ENCODE measurements around the gene EFNA3.

Gene EFNA3

DNA sequence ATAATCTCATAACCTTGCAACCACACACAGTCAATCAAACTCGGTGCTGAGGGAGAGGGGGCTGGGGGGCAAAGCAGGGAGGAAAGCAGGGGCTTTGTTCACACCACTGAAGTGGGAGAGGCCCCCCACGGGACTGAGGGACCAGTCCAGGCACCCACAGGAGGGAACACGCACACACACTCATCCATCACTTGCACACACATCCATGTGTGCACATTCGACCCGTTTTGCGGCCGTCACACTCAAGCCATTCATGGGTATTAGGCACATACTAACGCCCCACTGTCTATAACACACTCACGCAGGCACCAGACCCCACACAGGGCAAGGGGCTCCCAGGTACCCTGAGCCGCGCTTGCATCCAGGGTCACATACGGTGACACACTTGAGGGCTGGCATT, 14.0 kb downstream of the EFNA3 start:
- Histone ChIP-seq H3K27me3 (peaks cover 0 to 4% of the 10 kb centered on the region in 2 donors), H3K27ac (no peak overlapping the region), H3K4me3 (no peak overlapping the region), H3K36me3 (no peaks in the 10 kb centered on the region), H3K4me1 (peaks cover 0 to 22% (median 14%) of the 10 kb centered on the region in 4 donors), H3K9me3 (no peaks in the 10 kb centered on the region)
- intact Hi-C loops (cut with DNase I; ENCODE audit: low total_unique reads): loop anchor here (5.0 kb wide), 1 partner anchor 35 kb away; the partner anchor contains the start of gene EFNA1
- TF ChIP-seq, protein P1, sequence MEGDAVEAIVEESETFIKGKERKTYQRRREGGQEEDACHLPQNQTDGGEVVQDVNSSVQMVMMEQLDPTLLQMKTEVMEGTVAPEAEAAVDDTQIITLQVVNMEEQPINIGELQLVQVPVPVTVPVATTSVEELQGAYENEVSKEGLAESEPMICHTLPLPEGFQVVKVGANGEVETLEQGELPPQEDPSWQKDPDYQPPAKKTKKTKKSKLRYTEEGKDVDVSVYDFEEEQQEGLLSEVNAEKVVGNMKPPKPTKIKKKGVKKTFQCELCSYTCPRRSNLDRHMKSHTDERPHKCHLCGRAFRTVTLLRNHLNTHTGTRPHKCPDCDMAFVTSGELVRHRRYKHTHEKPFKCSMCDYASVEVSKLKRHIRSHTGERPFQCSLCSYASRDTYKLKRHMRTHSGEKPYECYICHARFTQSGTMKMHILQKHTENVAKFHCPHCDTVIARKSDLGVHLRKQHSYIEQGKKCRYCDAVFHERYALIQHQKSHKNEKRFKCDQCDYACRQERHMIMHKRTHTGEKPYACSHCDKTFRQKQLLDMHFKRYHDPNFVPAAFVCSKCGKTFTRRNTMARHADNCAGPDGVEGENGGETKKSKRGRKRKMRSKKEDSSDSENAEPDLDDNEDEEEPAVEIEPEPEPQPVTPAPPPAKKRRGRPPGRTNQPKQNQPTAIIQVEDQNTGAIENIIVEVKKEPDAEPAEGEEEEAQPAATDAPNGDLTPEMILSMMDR (IDR thresholded peaks at IDR 0.05): no peak
- no peak for DNase-seq

DNA sequence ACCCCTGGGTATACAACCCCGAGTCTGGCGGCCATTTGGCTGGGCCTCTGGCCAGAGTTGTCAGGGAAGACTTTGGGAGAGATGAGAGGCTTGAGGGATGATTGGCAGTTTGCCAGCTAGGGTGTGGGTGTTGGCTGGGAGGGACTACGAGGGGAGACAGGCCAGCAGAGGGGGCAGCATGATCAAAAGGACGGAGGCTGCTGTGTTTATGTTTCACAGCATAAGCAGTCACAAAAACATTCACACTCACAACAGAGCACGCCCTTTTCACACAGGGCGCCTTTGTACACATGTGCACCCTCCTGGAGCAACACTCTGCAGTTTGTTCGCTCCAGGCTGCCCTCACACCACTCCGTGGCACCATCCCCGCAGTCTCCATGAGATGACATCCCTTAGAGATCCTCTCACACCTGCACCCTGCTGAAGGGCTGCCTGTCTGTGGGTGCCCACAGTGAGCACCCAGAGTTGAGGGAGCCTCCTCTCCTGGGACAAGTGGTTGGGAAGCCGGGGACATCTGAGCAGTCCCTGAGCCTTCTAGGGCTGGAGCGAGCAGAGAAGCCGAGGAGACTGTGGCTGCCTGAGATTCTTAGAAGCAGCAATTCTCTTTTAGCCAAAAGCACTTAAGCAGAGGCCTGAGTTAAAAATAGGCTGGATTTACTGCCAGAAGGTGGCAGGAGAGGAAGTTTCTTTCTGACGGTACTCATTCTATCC, 15.4 kb downstream of the EFNA3 start:
- Histone ChIP-seq H3K9me3 (no peaks in the 10 kb centered on the region), H3K27ac (peak overlapping the region; percentile 10 to 21), H3K4me3 (no peak overlapping the region), H3K27me3 (peaks cover 0 to 11% of the 10 kb centered on the region in 2 donors), H3K4me1 (peaks cover 0 to 22% (median 14%) of the 10 kb centered on the region in 4 donors), H3K36me3 (no peaks in the 10 kb centered on the region)
- no peak for DNase-seq
- intact Hi-C loops (cut with DNase I; ENCODE audit: low total_unique reads): loop anchor here (5.0 kb wide), 1 partner anchor 33 kb away; the partner anchor contains the start of gene EFNA1
- TF ChIP-seq, protein P1 (IDR thresholded peaks at IDR 0.05): peak; percentile 43 to 47

DNA sequence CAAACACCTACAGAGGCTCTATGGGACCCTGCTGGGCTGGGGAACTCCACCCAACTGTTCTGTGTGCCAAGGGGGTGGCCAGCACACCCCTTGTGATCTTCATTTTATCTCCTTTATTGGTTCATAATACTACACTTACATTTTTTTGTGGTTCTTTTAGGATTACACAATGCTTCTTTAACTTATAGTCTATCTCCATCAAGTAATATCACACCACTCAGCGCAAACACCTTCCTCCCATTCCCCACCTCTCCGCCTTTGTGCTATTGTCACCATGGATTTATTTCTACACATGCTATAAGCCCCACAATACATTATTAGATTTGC, 15.9 kb downstream of the EFNA3 start:
- Histone ChIP-seq H3K4me1 (peaks cover 0 to 22% (median 14%) of the 10 kb centered on the region in 4 donors), H3K9me3 (no peaks in the 10 kb centered on the region), H3K27ac (peak overlapping the region in 1 of 2 donors; percentile 21), H3K4me3 (no peak overlapping the region), H3K27me3 (peaks cover 0 to 11% of the 10 kb centered on the region in 2 donors), H3K36me3 (no peaks in the 10 kb centered on the region)
- no peak for DNase-seq
- intact Hi-C loops (cut with DNase I; ENCODE audit: low total_unique reads): loop anchor here (5.0 kb wide), 1 partner anchor 33 kb away; the partner anchor contains the start of gene EFNA1
- TF ChIP-seq, protein P1 (IDR thresholded peaks at IDR 0.05): no peak

DNA sequence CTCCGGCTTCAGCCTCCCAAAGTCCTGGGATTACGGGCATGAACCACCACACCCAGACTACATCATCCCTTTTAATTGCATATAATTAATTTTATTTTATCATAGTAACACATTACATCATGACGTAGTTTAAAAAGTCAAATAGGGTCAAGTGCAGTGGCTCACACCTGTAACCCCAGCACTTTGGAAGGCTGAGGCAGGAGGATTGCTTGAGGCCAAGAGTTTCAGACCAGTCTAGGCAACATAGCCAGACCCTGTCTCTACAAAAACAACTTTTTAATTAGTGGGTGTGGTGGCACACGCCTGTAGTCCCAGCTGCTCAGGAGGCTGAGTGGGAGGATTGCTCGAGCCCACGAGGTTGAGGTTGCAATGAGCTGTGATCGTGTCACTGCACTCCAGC, 20.7 kb downstream of the EFNA3 start:
- no peak overlapping the region for H3K27ac ChIP-seq
- peaks cover 0 to 5% (median 3%) of the 10 kb centered on the region in 4 donors for H3K4me1 ChIP-seq
- intact Hi-C loops (cut with DNase I; ENCODE audit: low total_unique reads): no loop called here
- no peaks in the 10 kb centered on the region for H3K9me3 ChIP-seq
- no peak overlapping the region for H3K4me3 ChIP-seq
- peaks cover 0 to 9% of the 10 kb centered on the region in 2 donors for H3K27me3 ChIP-seq
- DNase-seq: no peak
- TF ChIP-seq, protein P1 (IDR thresholded peaks at IDR 0.05): no peak
- H3K36me3 ChIP-seq: no peaks in the 10 kb centered on the region

DNA sequence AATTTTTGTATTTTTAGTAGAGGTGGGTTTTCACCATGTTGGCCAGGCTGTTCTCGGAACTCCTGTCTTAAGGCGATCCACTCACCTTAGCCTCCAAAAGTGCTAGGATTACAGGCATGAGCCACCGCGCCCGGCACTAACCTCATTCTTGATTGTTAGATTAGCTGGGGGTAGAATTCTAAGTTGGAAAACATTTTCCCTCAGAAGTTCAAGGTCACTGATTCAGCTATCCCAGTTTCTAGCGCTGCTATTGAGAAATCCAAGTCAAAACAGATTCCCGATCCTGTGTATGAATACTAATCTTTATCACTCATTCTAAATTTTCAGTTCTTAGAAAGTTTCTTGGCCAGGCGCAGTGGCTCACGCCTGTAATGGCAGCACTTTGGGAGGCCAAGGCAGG, 24.7 kb downstream of the EFNA3 start:
- no peaks in the 10 kb centered on the region for H3K4me1 ChIP-seq
- no peaks in the 10 kb centered on the region for H3K9me3 ChIP-seq
- no peak overlapping the region for H3K27ac ChIP-seq
- DNase-seq: no peak
- peaks cover 0 to 12% of the 10 kb centered on the region in 2 donors for H3K27me3 ChIP-seq
- intact Hi-C loops (cut with DNase I; ENCODE audit: low total_unique reads): no loop called here
- TF ChIP-seq, protein P1 (IDR thresholded peaks at IDR 0.05): no peak
- H3K36me3 ChIP-seq: no peaks in the 10 kb centered on the region
- no peak overlapping the region for H3K4me3 ChIP-seq
